ENCODE measurements around the gene DOHH. TPM values are rescaled to one million over a fixed set of nuclear protein-coding genes. Genes with fewer than 3 reads are reported as not detected.

The DOHH gene
- total and polyA plus RNA-seq, 9 of the 15 experiments (the other 6 are each of a cell fraction or from before 2014, with no cell fraction given): 0.14 to 47.2 (median 5.1) TPM

- TF ChIP-seq REST (IDR thresholded peaks at IDR 0.05; ENCODE audit: borderline replicate concordance) (peak; percentile 85), REST (CRISPR knock-in tag; IDR thresholded peaks at IDR 0.05; ENCODE audit: low read depth) (no peak), ID3 (CRISPR knock-in tag; IDR thresholded peaks at IDR 0.05) (no peak), ID3 (tag; IDR thresholded peaks at IDR 0.05) (peak; percentile 76; the same call in 1 of the 2 replicates), DACH1 (IDR thresholded peaks at IDR 0.05; ENCODE audit: partially characterized antibody) (no peak), ASH1L (IDR thresholded peaks at IDR 0.05; ENCODE audit: borderline replicate concordance, low read depth, partially characterized antibody) (peak; percentile 89), ZNF280A (IDR thresholded peaks at IDR 0.05; ENCODE audit: low read depth, partially characterized antibody) (no peak), TBP (optimal IDR thresholded peaks at IDR 0.05; ENCODE audit: low read depth, low read length) (peak; percentile 96), TBL1XR1 (IDR thresholded peaks at IDR 0.05; ENCODE audit: low read length in 2 of 2) (peak in 1 of 2 experiments; percentile 74; a peak in 2 of 4 replicates), MAX (CRISPR knock-in tag; IDR thresholded peaks at IDR 0.05) (peak; percentile 96), CXXC5 (CRISPR knock-in tag; IDR thresholded peaks at IDR 0.05) (peak; percentile 69), SMAD4 (CRISPR knock-in tag; conservative IDR thresholded peaks at IDR 0.05) (peak; percentile 52; the same call in 1 of the 2 replicates), POLR2AphosphoS2 (IDR thresholded peaks at IDR 0.05; ENCODE audit: low read length) (no peak), ERF (CRISPR knock-in tag; IDR thresholded peaks at IDR 0.05) (peak; percentile 51; the same call in 1 of the 2 replicates), HCFC1 (IDR thresholded peaks at IDR 0.05; ENCODE audit: low read depth, low read length) (peak; percentile 76), TCFL5 (CRISPR knock-in tag; conservative IDR thresholded peaks at IDR 0.05) (no peak)
- TF ChIP-seq, protein P1, sequence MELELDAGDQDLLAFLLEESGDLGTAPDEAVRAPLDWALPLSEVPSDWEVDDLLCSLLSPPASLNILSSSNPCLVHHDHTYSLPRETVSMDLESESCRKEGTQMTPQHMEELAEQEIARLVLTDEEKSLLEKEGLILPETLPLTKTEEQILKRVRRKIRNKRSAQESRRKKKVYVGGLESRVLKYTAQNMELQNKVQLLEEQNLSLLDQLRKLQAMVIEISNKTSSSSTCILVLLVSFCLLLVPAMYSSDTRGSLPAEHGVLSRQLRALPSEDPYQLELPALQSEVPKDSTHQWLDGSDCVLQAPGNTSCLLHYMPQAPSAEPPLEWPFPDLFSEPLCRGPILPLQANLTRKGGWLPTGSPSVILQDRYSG (tag; conservative IDR thresholded peaks at IDR 0.05; ENCODE audit: low read depth): no peak
These were observed at the start of gene DOHH (continued) for GRCh38 chr19:3500429-3501101.
